ENCODE results near the gene FAM24A. TPM values are rescaled to one million over a fixed set of nuclear protein-coding genes. Genes with fewer than 3 reads are reported as not detected.

FAM24A gene
- total RNA-seq, 1 donor from 2014 or later: not detected

DNA sequence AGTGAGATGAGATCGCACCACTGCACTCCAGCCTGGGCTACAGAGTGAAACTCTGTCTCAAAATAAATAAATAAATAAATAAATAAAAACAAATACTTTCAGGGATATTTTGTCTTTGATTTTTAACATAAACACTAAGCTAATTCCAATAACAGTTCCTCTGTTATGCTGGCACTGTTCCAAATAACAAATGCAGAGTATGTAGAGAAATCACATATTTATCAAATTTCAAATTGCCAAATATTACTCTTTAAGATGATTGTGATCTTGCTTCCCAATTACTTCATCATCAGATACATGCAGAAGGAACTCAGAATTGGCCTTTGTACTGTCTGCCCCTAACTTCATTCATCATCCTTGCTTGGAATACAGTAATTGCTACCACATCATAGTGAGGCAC is 19.7 kb downstream of the FAM24A start:
- no peak for DNase-seq (ENCODE audit: low spot score in 2 of 2, unreplicated experiment in 2 of 2)
- H3K9me3 Mint-ChIP-seq: no peaks in the 10 kb centered on the region
- H3K4me1 Mint-ChIP-seq: no peaks in the 10 kb centered on the region
- no peak for TF ChIP-seq CTCF (IDR thresholded peaks at IDR 0.05; ENCODE audit: unreplicated experiment)
- H3K27me3 Mint-ChIP-seq (ENCODE audit: low read depth): no peaks in the 10 kb centered on the region
- peaks cover 15% of the 10 kb centered on the region for H3K36me3 Mint-ChIP-seq
- no peak overlapping the region for H3K4me3 Mint-ChIP-seq
- H3K27ac Mint-ChIP-seq: no peak overlapping the region

DNA sequence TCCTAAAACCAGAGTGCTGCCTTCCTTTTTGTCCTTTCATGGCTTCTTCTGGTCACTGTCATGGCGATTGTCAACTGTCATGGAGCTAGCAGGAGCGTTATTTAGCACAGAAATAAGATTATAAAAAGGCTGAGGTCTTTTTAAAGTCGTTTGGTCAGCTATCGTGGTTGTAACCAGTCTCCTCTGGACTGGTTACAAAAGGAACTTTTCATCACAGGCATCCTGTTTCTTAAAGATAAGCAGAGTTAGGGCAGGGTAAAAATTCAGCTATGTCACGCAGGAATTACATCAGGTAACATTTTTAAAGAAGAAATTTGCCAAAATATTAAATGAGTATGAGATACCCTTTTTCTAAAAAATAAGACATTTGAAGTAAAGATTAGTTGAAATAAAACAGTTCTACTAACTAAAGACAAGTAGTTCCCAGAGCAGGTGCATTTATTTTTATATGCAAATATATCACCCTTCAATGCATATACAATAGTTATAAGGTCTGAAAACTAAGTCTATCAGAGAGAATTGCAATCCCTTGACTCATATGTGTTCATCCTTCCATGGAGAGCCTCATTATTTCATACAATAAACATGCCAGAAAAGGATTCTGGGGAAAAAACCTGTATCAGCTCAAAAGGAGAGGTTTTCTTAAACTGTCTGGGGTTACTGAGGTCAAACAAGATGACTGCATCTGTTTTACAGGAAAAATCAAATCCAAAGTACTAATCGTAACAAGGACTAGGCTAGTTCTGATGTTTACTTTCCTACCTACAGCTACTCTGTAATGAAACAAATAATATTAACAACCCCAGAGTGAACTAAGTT is 20.9 kb downstream of the FAM24A start:
- H3K27ac Mint-ChIP-seq: no peak overlapping the region
- no peak for DNase-seq (ENCODE audit: low spot score in 2 of 2, unreplicated experiment in 2 of 2)

GRCh38 chr10:122939133-122939855 is 28.9 kb downstream of the FAM24A start:
- Mint-ChIP-seq H3K27ac (peak overlapping the region; percentile 62), H3K4me3 (no peak overlapping the region)
- no peak for TF ChIP-seq CTCF (IDR thresholded peaks at IDR 0.05; ENCODE audit: unreplicated experiment)

More for the DNA sequence above, 20.9 kb downstream of the FAM24A start:
- no peak for TF ChIP-seq CTCF (IDR thresholded peaks at IDR 0.05; ENCODE audit: unreplicated experiment)
- no peaks in the 10 kb centered on the region for H3K27me3 Mint-ChIP-seq (ENCODE audit: low read depth)
- no peaks in the 10 kb centered on the region for H3K4me1 Mint-ChIP-seq
- no peak overlapping the region for H3K4me3 Mint-ChIP-seq
- H3K36me3 Mint-ChIP-seq: peaks cover 20% of the 10 kb centered on the region
- H3K9me3 Mint-ChIP-seq: peaks cover 4% of the 10 kb centered on the region

DNA sequence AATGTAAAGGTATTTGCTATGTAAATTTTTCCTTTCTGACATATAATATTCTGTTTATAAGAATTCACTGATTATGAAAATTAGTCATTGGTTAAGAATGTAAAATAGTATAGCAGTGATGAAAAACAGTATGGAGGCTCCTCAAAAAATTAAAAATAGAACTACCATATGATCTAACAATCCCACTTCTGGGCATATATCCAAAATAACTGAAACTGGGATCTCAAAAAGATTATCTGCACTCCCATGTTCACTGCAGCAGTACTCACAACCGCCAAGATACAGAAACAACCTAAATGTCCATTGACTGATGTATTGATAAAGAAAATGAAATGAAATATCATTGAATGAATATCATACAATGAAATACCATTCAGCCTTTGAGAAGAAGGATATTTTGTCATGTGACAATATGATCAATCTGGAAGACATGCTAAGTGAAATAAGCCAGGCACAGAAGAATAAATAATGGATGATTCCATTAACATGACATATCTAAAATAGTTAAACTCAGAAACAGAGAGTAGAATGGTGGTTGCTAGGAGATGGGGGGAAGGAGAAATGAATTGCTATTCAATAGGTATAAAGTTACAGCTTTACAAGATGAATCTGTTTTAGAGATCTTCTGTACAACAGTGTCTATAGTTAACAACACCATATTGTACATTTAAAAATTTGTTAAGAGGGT is 29.6 kb downstream of the FAM24A start:
- Mint-ChIP-seq H3K4me1 (peaks cover 13% of the 10 kb centered on the region), H3K27ac (peak overlapping the region; percentile 45), H3K4me3 (no peak overlapping the region), H3K36me3 (peaks cover 22% of the 10 kb centered on the region), H3K9me3 (peaks cover 6% of the 10 kb centered on the region), H3K27me3 (ENCODE audit: low read depth) (no peaks in the 10 kb centered on the region)
- no peak for DNase-seq (ENCODE audit: low spot score in 2 of 2, unreplicated experiment in 2 of 2)
- no peak for TF ChIP-seq CTCF (IDR thresholded peaks at IDR 0.05; ENCODE audit: unreplicated experiment)

More at GRCh38 chr10:122939133-122939855, 28.9 kb downstream of the FAM24A start:
- no peaks in the 10 kb centered on the region for H3K27me3 Mint-ChIP-seq (ENCODE audit: low read depth)
- peaks cover 24% of the 10 kb centered on the region for H3K36me3 Mint-ChIP-seq
- DNase-seq (ENCODE audit: low spot score in 2 of 2, unreplicated experiment in 2 of 2): no peak
- H3K4me1 Mint-ChIP-seq: peaks cover 13% of the 10 kb centered on the region
- peaks cover 6% of the 10 kb centered on the region for H3K9me3 Mint-ChIP-seq

GRCh38 chr10:122949296-122949695 is 38.9 kb downstream of the FAM24A start:
- Mint-ChIP-seq H3K4me1 (peaks cover 19% of the 10 kb centered on the region), H3K27ac (no peak overlapping the region), H3K36me3 (peaks cover 26% of the 10 kb centered on the region), H3K4me3 (no peak overlapping the region), H3K9me3 (no peaks in the 10 kb centered on the region), H3K27me3 (ENCODE audit: low read depth) (peaks cover 2% of the 10 kb centered on the region)
- no peak for DNase-seq (ENCODE audit: low spot score in 2 of 2, unreplicated experiment in 2 of 2)
- TF ChIP-seq CTCF (IDR thresholded peaks at IDR 0.05; ENCODE audit: unreplicated experiment): no peak

Data from mesothelial cell of epicardium (in vitro differentiated cells).